Smooth muscle cell (in vitro differentiated cells): ENCODE measurements around the gene C1orf56. TPM values are rescaled to one million over a fixed set of nuclear protein-coding genes. Genes with fewer than 3 reads are reported as not detected.
A peak's percentile ranks its signal among the peaks of the same experiment; 100 is the strongest.

ENCODE experiments used
- DNase-seq: peaks from one replicate; lab custom pipeline; 2025; ENCODE audit not compliant: unreplicated experiment; lab: John Stamatoyannopoulos, UW
- H2AFZ ChIP-seq: fragments of 200-600 bp; sonication (generic); 2 replicates; pipeline ENCODE4 v1.6.0; 2016; ENCODE audit warnings: antibody characterized with exemption, low read depth, mild to moderate bottlenecking
- H3F3A ChIP-seq: fragments of 200-600 bp; sonication (generic); 2 replicates; pipeline ENCODE4 v1.6.0; 2017; ENCODE audit warnings: antibody characterized with exemption, low read depth
- H3K27ac ChIP-seq: fragments of 200-600 bp; sonication (generic); 2 replicates; pipeline ENCODE4 v1.5.1; 2016; ENCODE audit warnings: low read depth, mild to moderate bottlenecking
- H3K27me3 ChIP-seq: fragments of 200-600 bp; sonication (generic); 2 replicates; pipeline ENCODE4 v1.6.1; 2016; ENCODE audit warnings: low read depth, mild to moderate bottlenecking
- H3K36me3 ChIP-seq: fragments of 200-600 bp; sonication (generic); 2 replicates; pipeline ENCODE4 v1.5.1; 2016; ENCODE audit warnings: low read depth
- H3K4me1 ChIP-seq: fragments of 200-600 bp; sonication (generic); 2 replicates; pipeline ENCODE4 v1.5.1; 2016; ENCODE audit warnings: low read depth
- H3K4me2 ChIP-seq: fragments of 200-600 bp; sonication (generic); 2 replicates; pipeline ENCODE4 v1.6.0; 2016; ENCODE audit warnings: mild to moderate bottlenecking
- H3K4me3 ChIP-seq: fragments of 200-600 bp; sonication (generic); 2 replicates; pipeline ENCODE4 v1.5.1; 2016; ENCODE audit warnings: mild to moderate bottlenecking
- H3K79me2 ChIP-seq: fragments of 200-600 bp; sonication (generic); 2 replicates; pipeline ENCODE4 v1.6.0; 2016; ENCODE audit warnings: low read depth, mild to moderate bottlenecking
- H3K9ac ChIP-seq: fragments of 200-600 bp; sonication (generic); 2 replicates; pipeline ENCODE4 v1.6.0; 2016; ENCODE audit warnings: low read depth
- H3K9me3 ChIP-seq: fragments of 200-600 bp; sonication (generic); replicated peaks from 2 replicates; pipeline ENCODE4 v1.5.1; 2016; ENCODE audit warnings: low read depth
- H4K20me1 ChIP-seq: fragments of 200-600 bp; sonication (generic); 2 replicates; pipeline ENCODE4 v1.6.0; 2016; ENCODE audit warnings: low read depth
- CTCF ChIP-seq: fragments of 200-600 bp; sonication (generic); IDR thresholded peaks from 2 replicates; pipeline ENCODE4 v1.5.1; 2017; ENCODE audit warnings: borderline replicate concordance, mild to moderate bottlenecking, antibody characterized with exemption; ENCODE audit not compliant: insufficient read depth, poor library complexity, severe bottlenecking
- whole genome bisulfite sequencing: methylation state at CpG from one replicate; pipeline ENCODE4 v1.1.7; 2016; ENCODE audit warnings: low lambda C conversion rate; 5-methylcytosine and 5-hydroxymethylcytosine counted together
- polyA plus RNA-seq: library from polyadenylated mRNA; unstranded; fragments of >200 nt; fragmentation: Nextera tagmentation; extraction: Ambion mirVana; gene quantifications from 2 replicates; pipeline ENCODE4 v1.2.1, GENCODE V29; 2016
- total RNA-seq: library from RNA; depleted of rRNA; stranded (reverse); fragments of >200 nt; gene quantifications from 2 replicates; pipeline ENCODE4 v1.2.3, GENCODE V29; 2014

C1orf56 gene
- total and polyA plus RNA-seq, 2 experiments from 2014 or later: 1.6 to 4.4 TPM

- Histone ChIP-seq H3K4me3 (no peak overlapping the region), H3K27me3 (no peaks in the 10 kb centered on the region), H3K4me2 (no peak overlapping the region), H3F3A (no peaks in the 10 kb centered on the region), H3K9ac (no peak overlapping the region), H3K36me3 (no peaks in the 10 kb centered on the region), H3K4me1 (no peaks in the 10 kb centered on the region), H3K27ac (no peak overlapping the region), H4K20me1 (no peaks in the 10 kb centered on the region), H2AFZ (no peak overlapping the region), H3K9me3 (no peaks in the 10 kb centered on the region), H3K79me2 (no peaks in the 10 kb centered on the region)
- WGBS: 38% methylated on average over 6 of the region's 6 CpGs
- peak; percentile 55 for TF ChIP-seq CTCF
- DNase-seq: peak; percentile 2
These were observed 22.9 kb upstream of the C1orf56 start for GRCh38 chr1:151024540-151025146.

- Histone ChIP-seq H3K36me3 (no peaks in the 10 kb centered on the region), H3K27me3 (no peaks in the 10 kb centered on the region), H4K20me1 (no peaks in the 10 kb centered on the region), H3K4me1 (no peaks in the 10 kb centered on the region), H2AFZ (no peak overlapping the region), H3K4me2 (no peak overlapping the region), H3K79me2 (no peaks in the 10 kb centered on the region), H3K9ac (no peak overlapping the region), H3K4me3 (no peak overlapping the region), H3K9me3 (no peaks in the 10 kb centered on the region), H3K27ac (no peak overlapping the region), H3F3A (no peaks in the 10 kb centered on the region)
- no peak for TF ChIP-seq CTCF
- DNase-seq: no peak
These were observed 21.1 kb upstream of the C1orf56 start for GRCh38 chr1:151026460-151026859.

- peaks cover 5% of the 10 kb centered on the region for H3K36me3 ChIP-seq
- no peak overlapping the region for H3K4me2 ChIP-seq
- 99% methylated on average over 8 of the region's 8 CpGs for WGBS
- H3F3A ChIP-seq: no peaks in the 10 kb centered on the region
- no peaks in the 10 kb centered on the region for H4K20me1 ChIP-seq
- no peak overlapping the region for H3K4me3 ChIP-seq
- no peak for TF ChIP-seq CTCF
- H3K9me3 ChIP-seq: no peaks in the 10 kb centered on the region
- H3K9ac ChIP-seq: no peak overlapping the region
- H3K4me1 ChIP-seq: no peaks in the 10 kb centered on the region
- DNase-seq: no peak
- no peaks in the 10 kb centered on the region for H3K79me2 ChIP-seq
- no peak overlapping the region for H2AFZ ChIP-seq
- H3K27ac ChIP-seq: no peak overlapping the region
- H3K27me3 ChIP-seq: no peaks in the 10 kb centered on the region
These were observed 15.4 kb upstream of the C1orf56 start for GRCh38 chr1:151032164-151032563.

GRCh38 chr1:151035167-151035566 is 12.4 kb upstream of the C1orf56 start:
- no peak for TF ChIP-seq CTCF
- Histone ChIP-seq H3K4me2 (no peak overlapping the region), H2AFZ (no peak overlapping the region), H3K79me2 (no peaks in the 10 kb centered on the region), H3K27me3 (no peaks in the 10 kb centered on the region), H3K27ac (no peak overlapping the region), H3K4me1 (no peaks in the 10 kb centered on the region), H3F3A (no peaks in the 10 kb centered on the region), H3K9me3 (no peaks in the 10 kb centered on the region), H4K20me1 (no peaks in the 10 kb centered on the region), H3K36me3 (peaks cover 5% of the 10 kb centered on the region), H3K9ac (no peak overlapping the region), H3K4me3 (no peak overlapping the region)
- 89% methylated on average over 3 of the region's 3 CpGs for WGBS
- DNase-seq: no peak
